ENCODE results near the gene YBEY. TPM values are rescaled to one million over a fixed set of nuclear protein-coding genes. Genes with fewer than 3 reads are reported as not detected.

The YBEY gene
- polyA plus RNA-seq, 1 donor = 22.1 TPM

DNA sequence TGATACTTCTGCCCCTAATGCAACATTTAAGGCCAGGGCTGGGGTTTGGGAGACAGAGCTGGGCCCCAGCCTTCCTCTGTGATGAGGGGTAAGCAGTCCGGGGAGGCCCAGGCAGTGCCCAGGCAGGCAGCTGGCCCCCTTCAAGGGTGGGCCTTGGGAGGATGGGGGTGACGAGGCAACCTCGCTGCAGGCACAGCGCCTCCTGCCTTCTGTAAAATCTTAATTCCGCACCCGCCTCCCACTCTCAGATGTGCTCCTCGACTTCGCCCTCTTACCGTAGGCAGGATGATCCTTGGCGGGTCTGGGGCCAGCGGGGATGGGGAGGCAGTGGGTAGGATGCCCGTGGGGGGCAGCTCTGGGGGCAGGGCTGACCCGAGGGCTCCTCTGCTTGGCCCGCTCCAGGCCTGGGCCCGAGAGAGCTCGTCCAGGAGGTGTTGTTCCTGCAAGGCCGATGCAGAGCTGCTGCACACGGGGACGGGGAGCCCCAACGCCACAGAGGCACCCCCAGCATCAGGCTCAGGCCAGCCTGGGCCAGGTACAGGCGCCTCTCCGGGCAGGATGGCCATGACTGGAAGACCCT, 28.4 kb downstream of the YBEY start:
- H3K9me3 ChIP-seq (ENCODE audit: control insufficient read depth, low read depth, low read length) = no peaks in the 10 kb centered on the region
- H3K27me3 ChIP-seq (ENCODE audit: control insufficient read depth, insufficient read depth, low read length) = no peaks in the 10 kb centered on the region
- no peak for DNase-seq
- WGBS (ENCODE audit: insufficient coverage, low lambda C conversion rate) = no CpG with 5 or more reads among the region's 22 CpGs
- H3K27ac ChIP-seq (ENCODE audit: low read length) = no peak overlapping the region
- H3K4me1 ChIP-seq (ENCODE audit: control insufficient read depth, insufficient read depth, low read length) = peaks cover 12% of the 10 kb centered on the region
- no peak overlapping the region for H3K4me3 ChIP-seq (ENCODE audit: low read length)
- peaks cover 19% of the 10 kb centered on the region for H3K36me3 ChIP-seq (ENCODE audit: control insufficient read depth, insufficient read depth, low read length)

DNA sequence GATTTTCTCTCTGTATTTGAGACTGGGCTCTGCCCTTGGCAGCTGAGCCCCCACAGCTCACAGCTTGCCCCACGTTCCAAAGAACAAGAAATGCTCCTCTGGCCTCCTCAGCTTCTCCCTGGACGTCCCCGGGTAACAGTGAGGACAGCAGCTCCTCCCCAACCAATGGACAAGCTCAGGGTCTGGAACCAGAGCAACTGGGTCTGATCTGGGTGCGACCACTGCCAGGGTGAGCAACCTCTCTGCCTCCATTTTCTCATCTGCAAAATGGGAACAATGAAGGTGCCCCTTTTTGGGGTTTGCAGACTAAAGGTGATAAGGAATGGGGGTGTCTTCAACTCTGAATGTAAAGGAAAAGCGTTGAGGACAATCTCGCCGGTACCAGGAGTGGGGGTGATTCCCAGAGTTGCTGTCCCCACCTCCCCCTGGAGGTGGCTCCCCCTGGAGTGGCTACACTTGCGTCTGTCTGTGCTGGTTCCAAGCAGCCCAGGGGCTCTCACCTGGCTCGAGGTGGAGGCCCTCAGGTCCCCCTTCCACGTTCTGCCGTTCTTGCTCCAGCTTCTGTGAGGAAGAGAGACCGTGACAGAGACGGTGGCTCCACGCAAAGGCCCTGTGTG, 30.7 kb downstream of the YBEY start:
- no peak overlapping the region for H3K27ac ChIP-seq (ENCODE audit: low read length)
- no peak for DNase-seq
- peaks cover 17% of the 10 kb centered on the region for H3K4me1 ChIP-seq (ENCODE audit: control insufficient read depth, insufficient read depth, low read length)

DNA sequence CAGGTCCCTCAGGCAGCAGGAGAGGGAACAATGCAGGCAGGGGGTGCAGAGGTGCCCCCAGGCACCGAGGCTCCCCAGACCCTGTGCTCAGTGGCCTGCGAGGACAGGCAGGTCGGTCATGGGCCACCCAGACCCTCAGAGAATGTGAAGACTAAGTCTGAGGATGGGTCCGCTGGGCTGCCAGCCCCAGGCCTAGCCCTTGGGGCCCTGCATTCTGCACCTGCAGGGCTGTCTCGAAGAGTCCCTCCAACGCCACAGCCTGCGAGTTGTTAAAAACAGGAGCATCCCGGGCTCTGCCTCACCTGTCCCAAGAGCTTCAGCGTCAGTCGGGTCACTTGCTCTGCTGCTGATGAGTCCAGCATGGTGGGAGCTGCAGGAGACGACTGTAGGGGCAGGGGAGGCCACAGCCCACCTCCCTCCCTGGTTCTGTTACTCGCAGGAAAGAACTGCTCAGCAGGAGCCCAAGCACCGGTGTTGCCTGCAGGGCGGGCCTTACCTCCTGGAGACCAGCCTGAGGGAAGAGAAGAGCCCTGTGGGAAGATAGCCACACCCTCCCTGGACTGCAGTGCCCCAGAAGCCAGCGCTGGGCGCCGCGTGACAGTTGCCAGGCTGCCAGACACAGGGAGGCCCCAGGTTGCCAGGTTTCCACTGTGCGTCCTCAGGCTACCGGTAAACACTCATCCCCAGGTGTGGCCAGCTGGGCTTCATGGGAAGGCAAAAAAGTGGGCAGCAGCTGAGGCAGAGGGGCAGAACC, 31.7 kb downstream of the YBEY start:
- Histone ChIP-seq H3K27ac (ENCODE audit: low read length) (no peak overlapping the region), H3K36me3 (ENCODE audit: control insufficient read depth, insufficient read depth, low read length) (peaks cover 14% of the 10 kb centered on the region), H3K27me3 (ENCODE audit: control insufficient read depth, insufficient read depth, low read length) (no peaks in the 10 kb centered on the region), H3K9me3 (ENCODE audit: control insufficient read depth, low read depth, low read length) (no peaks in the 10 kb centered on the region), H3K4me3 (ENCODE audit: low read length) (no peak overlapping the region), H3K4me1 (ENCODE audit: control insufficient read depth, insufficient read depth, low read length) (peaks cover 20% of the 10 kb centered on the region)
- DNase-seq = peak; percentile 89 to 90
- no CpG with 5 or more reads among the region's 20 CpGs for WGBS (ENCODE audit: insufficient coverage, low lambda C conversion rate)

More for the DNA sequence above, 30.7 kb downstream of the YBEY start:
- Histone ChIP-seq H3K27me3 (ENCODE audit: control insufficient read depth, insufficient read depth, low read length) (no peaks in the 10 kb centered on the region), H3K9me3 (ENCODE audit: control insufficient read depth, low read depth, low read length) (no peaks in the 10 kb centered on the region), H3K36me3 (ENCODE audit: control insufficient read depth, insufficient read depth, low read length) (peaks cover 14% of the 10 kb centered on the region), H3K4me3 (ENCODE audit: low read length) (no peak overlapping the region)
- no CpG with 5 or more reads among the region's 14 CpGs for WGBS (ENCODE audit: insufficient coverage, low lambda C conversion rate)

DNA sequence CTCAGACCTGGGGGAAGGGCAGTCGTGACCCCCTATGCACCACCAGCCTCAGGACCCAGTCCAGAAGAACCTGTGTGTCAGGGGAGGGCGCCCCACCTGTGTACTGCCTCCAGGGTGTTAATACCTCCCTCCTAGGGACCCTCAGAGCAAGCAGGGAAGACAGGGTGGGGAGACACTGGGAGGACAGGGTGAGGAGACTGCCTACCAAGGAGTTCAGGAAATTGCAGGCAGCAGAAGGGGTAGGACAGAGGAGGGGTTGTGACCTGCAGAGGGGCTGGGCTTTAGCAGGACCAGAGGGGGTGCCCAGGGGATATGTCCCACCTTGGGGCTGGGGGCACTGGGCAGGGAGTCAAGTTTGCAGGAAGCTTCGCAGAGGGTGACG, 32.3 kb downstream of the YBEY start:
- Histone ChIP-seq H3K27me3 (ENCODE audit: control insufficient read depth, insufficient read depth, low read length) (no peaks in the 10 kb centered on the region), H3K27ac (ENCODE audit: low read length) (peak overlapping the region; percentile 11), H3K9me3 (ENCODE audit: control insufficient read depth, low read depth, low read length) (no peaks in the 10 kb centered on the region), H3K4me3 (ENCODE audit: low read length) (no peak overlapping the region), H3K36me3 (ENCODE audit: control insufficient read depth, insufficient read depth, low read length) (peaks cover 14% of the 10 kb centered on the region), H3K4me1 (ENCODE audit: control insufficient read depth, insufficient read depth, low read length) (peaks cover 20% of the 10 kb centered on the region)
- DNase-seq = no peak
- WGBS (ENCODE audit: insufficient coverage, low lambda C conversion rate) = no CpG with 5 or more reads among the region's 4 CpGs

GRCh38 chr21:46319186-46319585, 33.0 kb downstream of the YBEY start:
- Histone ChIP-seq H3K9me3 (ENCODE audit: control insufficient read depth, low read depth, low read length) (no peaks in the 10 kb centered on the region), H3K27me3 (ENCODE audit: control insufficient read depth, insufficient read depth, low read length) (no peaks in the 10 kb centered on the region), H3K36me3 (ENCODE audit: control insufficient read depth, insufficient read depth, low read length) (peaks cover 14% of the 10 kb centered on the region), H3K4me1 (ENCODE audit: control insufficient read depth, insufficient read depth, low read length) (peaks cover 20% of the 10 kb centered on the region), H3K27ac (ENCODE audit: low read length) (no peak overlapping the region), H3K4me3 (ENCODE audit: low read length) (no peak overlapping the region)
- no peak for DNase-seq
- no CpG with 5 or more reads among the region's 7 CpGs for whole genome bisulfite sequencing (ENCODE audit: insufficient coverage, low lambda C conversion rate)

DNA sequence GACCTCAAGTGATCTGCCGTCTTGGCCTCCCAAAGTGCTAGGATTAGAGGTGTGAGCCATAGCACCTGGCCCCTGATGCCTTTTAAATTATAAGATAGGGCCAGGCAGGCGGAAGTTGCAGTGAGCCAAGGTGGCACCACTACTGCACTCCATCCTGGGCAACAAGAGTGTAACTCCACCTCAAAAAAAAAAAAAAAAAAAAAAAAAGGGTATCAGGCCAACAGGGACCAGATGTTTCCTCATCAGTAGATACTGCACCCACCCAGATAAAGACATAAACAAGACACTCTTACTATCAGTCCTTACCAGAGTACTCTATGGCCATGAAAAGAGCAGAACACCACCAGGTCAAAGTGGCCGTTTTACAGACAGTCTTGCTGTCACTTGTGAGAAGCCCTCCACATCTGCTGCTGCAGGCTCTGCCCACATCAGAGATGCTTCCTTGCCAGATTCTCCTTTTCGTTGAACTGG, 34.2 kb downstream of the YBEY start:
- no peak overlapping the region for H3K27ac ChIP-seq (ENCODE audit: low read length)
- 60% methylated on average over 1 of the region's 4 CpGs for WGBS (ENCODE audit: insufficient coverage, low lambda C conversion rate)
- H3K4me1 ChIP-seq (ENCODE audit: control insufficient read depth, insufficient read depth, low read length) = peaks cover 22% of the 10 kb centered on the region
- H3K9me3 ChIP-seq (ENCODE audit: control insufficient read depth, low read depth, low read length) = no peaks in the 10 kb centered on the region
- no peaks in the 10 kb centered on the region for H3K27me3 ChIP-seq (ENCODE audit: control insufficient read depth, insufficient read depth, low read length)
- DNase-seq = no peak
- no peak overlapping the region for H3K4me3 ChIP-seq (ENCODE audit: low read length)
- peaks cover 4% of the 10 kb centered on the region for H3K36me3 ChIP-seq (ENCODE audit: control insufficient read depth, insufficient read depth, low read length)

GRCh38 chr21:46322351-46323226, 36.4 kb downstream of the YBEY start:
- H3K36me3 ChIP-seq (ENCODE audit: control insufficient read depth, insufficient read depth, low read length) = peaks cover 3% of the 10 kb centered on the region
- H3K4me1 ChIP-seq (ENCODE audit: control insufficient read depth, insufficient read depth, low read length) = peaks cover 26% of the 10 kb centered on the region
- no peaks in the 10 kb centered on the region for H3K27me3 ChIP-seq (ENCODE audit: control insufficient read depth, insufficient read depth, low read length)
- H3K9me3 ChIP-seq (ENCODE audit: control insufficient read depth, low read depth, low read length) = no peaks in the 10 kb centered on the region
- DNase-seq = peak in 1 of 2 donors; percentile 40
- H3K27ac ChIP-seq (ENCODE audit: low read length) = no peak overlapping the region
- H3K4me3 ChIP-seq (ENCODE audit: low read length) = peak overlapping the region; percentile 82
- no CpG with 5 or more reads among the region's 50 CpGs for WGBS (ENCODE audit: insufficient coverage, low lambda C conversion rate)

DNA sequence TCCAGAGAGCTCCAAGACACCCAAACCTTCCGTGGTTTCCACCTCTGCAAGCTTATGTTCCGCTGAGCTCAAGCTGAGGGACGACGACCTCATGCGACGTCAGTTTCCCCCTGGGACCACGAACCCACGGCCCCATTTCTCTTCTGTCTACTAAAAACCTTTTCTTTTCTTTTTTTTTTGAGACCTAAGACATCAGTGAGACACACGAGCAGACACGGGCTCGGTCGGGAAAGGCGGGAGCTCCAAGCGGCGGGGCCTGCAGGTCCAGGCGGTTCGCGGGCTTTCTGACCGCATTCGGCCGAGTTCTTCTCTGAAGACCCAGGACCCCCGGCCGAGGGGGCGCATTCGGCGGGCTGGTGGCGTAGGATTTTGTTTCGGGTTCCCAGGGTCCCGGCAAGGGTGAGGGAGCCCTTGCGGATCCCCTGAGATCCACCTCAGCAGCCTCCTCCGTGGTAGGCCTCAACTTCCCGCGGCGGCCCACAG, 37.1 kb downstream of the YBEY start:
- Histone ChIP-seq H3K9me3 (ENCODE audit: control insufficient read depth, low read depth, low read length) (no peaks in the 10 kb centered on the region), H3K4me3 (ENCODE audit: low read length) (peak overlapping the region; percentile 82), H3K4me1 (ENCODE audit: control insufficient read depth, insufficient read depth, low read length) (peaks cover 21% of the 10 kb centered on the region), H3K36me3 (ENCODE audit: control insufficient read depth, insufficient read depth, low read length) (peaks cover 6% of the 10 kb centered on the region), H3K27me3 (ENCODE audit: control insufficient read depth, insufficient read depth, low read length) (no peaks in the 10 kb centered on the region), H3K27ac (ENCODE audit: low read length) (no peak overlapping the region)
- WGBS (ENCODE audit: insufficient coverage, low lambda C conversion rate) = no CpG with 5 or more reads among the region's 34 CpGs
- no peak for DNase-seq

DNA sequence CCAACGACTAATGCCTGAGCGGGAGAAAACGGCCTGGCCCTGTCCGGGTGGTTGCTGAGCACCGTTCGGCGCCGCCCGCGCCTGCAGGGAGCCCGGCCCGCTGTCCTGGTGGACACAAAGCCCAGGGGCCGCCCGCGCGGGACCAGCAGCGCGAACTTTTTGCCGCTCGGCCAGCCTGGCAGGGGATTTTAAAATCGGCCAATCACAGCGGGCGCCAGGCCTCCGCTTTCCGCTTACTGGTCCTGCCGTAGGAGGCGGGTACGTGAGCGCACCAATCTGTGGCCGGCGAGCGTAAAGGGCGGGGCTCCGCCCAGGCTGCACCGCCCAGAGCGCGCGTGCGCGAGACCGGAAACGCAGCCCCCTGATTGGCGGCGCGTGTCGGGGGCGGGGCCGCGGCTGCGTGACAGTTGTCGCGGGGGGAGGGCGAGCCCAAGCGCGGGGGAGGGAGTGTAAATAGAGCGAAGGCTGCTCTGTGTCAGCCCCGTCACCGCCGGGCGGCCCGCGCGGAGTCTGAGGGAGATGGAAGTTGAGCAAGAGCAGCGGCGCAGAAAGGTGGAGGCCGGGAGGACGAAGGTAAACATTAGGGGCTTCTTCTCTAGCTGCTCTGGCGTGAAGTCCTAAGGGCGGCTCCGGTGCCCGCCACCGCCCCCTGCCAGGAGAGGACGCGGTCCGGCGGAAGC, 37.7 kb downstream of the YBEY start, which contains the start of the genes C21orf58 and PCNT:
Gene C21orf58 (minus strand): TSS at position 161 of the 680 bp plus-strand sequence. CDS start 1,132 bp downstream, outside the sequence.
Gene PCNT (plus strand): TSS at position 447 of the 680 bp plus-strand sequence. CDS start 73 bp downstream, at position 520.
- no CpG with 5 or more reads among the region's 76 CpGs for WGBS (ENCODE audit: insufficient coverage, low lambda C conversion rate)
- Histone ChIP-seq H3K4me1 (ENCODE audit: control insufficient read depth, insufficient read depth, low read length) (peaks cover 16% of the 10 kb centered on the region), H3K36me3 (ENCODE audit: control insufficient read depth, insufficient read depth, low read length) (peaks cover 11% of the 10 kb centered on the region), H3K27ac (ENCODE audit: low read length) (peak within 1 kb of the TSS; percentile 100), H3K4me3 (ENCODE audit: low read length) (peak within 1 kb of the TSS; percentile 100), H3K27me3 (ENCODE audit: control insufficient read depth, insufficient read depth, low read length) (no peaks in the 10 kb centered on the region), H3K9me3 (ENCODE audit: control insufficient read depth, low read depth, low read length) (no peaks in the 10 kb centered on the region)
- DNase-seq = peak; percentile 98
